GM18909 (cell line): ENCODE data around the gene NAT8L.

ENCODE experiments used
- ATAC-seq: cut with Tn5 transposase; IDR thresholded peaks from one replicate; pipeline ENCODE4 v1.9.1; 2021; ENCODE audit warnings: mild to moderate bottlenecking; ENCODE audit not compliant: unreplicated experiment, poor library complexity

Gene NAT8L

DNA sequence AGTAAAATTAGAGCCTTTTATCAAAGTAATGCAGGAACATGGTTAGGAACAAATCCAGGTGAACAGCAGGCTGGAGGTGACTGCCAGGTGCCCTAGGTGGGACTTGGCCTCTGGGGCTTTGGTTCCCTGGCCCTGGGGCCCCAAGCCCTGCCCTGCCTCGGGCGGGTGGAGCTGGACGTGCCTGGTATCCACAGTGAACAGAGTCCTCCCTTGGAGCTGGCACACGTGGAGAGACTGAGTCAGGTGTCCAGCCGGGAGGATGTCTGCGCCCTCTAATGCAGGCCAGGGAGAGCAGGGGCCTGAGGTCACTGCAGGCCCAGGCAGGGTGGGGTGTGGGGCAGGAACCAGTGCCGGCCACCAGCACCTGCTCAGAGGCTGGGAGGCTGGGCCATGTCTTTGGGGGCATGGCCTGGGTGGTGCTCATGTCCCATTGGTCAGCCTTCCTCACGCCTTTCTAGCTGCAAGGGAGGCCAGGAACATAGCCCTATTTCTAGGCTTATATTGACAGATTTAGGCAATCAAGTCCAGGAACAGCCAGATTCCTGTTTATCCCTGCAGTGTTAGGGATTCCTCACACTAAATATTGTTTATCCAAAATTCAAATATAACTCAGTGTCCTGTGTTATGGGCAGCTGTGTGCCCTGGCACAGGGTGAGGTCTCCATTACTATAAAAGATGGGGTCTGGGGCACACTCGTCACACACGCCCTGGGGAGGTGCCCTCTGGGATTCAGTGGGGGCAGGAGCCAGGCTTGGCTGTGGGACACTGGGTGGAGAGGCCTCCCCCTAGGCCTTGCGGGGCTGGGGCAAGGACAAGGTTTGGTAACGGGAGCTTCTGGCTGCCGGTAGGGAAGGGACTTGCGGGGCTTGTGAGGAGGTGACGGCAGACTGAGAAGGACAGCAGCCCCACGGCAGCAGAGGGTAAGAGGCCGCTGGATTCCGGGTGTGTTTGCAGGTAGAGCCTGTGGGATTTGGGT is 14.3 kb upstream of the NAT8L start:
- no peak for ATAC-seq

DNA sequence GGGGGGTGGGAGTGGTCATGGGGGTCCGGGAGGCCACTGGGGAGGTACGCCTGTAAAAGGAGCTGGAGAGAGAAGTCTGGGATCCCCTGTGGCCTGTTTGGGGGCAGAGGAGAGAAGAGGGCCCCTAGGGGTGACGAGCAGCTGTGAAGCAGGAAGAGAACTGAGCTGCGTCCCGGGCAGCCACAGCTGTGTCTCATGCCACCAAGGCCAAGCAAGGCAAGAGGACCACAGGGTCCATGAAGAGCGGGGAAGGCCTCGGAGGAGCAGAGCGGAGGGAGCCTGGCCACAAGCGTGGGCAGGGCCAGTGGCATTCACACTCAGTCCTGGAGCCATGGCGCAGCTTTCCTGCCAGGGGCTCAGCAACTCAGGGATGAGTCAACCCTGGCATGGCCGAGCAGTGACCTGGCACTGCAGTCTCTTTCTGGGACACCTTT is 13.6 kb upstream of the NAT8L start:
- no peak for ATAC-seq

- no peak for ATAC-seq
These were observed 12.8 kb upstream of the NAT8L start for GRCh38 chr4:2046031-2046961.

- ATAC-seq: no peak
These were observed 12.0 kb upstream of the NAT8L start for GRCh38 chr4:2047031-2047660.

GRCh38 chr4:2047781-2048581 is 11.1 kb upstream of the NAT8L start:
- no peak for ATAC-seq

- ATAC-seq: no peak
These were observed 10.3 kb upstream of the NAT8L start for GRCh38 chr4:2048831-2049230.

GRCh38 chr4:2049381-2049780 is 9.7 kb upstream of the NAT8L start:
- no peak for ATAC-seq

- no peak for ATAC-seq
These were observed 9.3 kb upstream of the NAT8L start for GRCh38 chr4:2049811-2050210.

GRCh38 chr4:2051086-2051485 is 8.0 kb upstream of the NAT8L start:
- ATAC-seq: no peak

GRCh38 chr4:2054217-2054616 is 4.9 kb upstream of the NAT8L start:
- ATAC-seq: no peak

GRCh38 chr4:2057382-2058065 is 1.6 kb upstream of the NAT8L start:
- ATAC-seq: no peak

DNA sequence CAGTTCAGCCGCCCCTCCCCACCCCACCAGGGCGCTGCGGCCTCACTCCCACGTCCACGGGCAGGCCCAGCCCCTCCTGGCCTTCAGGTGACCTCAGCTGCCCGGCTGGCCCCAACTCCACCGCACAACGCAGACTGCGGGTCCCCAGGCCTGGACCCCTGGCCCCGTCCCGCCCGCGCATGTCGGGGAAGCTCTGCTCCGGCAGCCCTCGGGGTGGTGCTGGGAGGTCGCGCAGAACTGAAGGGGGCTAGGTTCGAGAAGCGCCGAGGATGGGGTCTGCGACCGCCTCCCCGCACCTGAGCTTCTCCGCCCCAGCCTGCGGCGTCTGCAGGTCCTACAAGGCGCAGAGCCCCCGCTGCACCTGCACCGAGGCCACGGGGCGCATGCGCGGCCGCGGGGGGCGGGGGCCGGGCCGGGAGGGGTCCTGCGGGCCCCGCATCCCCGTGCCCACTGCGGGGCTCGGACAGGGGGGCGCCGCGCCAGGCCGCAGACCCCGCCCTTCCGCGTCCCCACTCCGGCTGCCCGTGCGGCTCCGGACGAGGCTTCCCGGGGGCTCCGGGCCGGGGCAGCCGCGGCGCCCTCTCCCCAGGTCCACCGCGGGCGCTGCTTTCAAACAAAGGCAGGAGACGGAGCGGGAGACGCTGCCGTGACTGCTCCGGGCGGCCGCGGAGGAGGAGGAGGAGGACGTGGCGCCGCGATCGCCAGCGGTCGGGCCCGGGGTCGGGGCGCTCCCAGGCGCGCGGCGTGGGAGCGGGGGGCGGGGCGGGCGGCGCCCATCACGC is 672 bp upstream of the NAT8L start:
- no peak for ATAC-seq

DNA sequence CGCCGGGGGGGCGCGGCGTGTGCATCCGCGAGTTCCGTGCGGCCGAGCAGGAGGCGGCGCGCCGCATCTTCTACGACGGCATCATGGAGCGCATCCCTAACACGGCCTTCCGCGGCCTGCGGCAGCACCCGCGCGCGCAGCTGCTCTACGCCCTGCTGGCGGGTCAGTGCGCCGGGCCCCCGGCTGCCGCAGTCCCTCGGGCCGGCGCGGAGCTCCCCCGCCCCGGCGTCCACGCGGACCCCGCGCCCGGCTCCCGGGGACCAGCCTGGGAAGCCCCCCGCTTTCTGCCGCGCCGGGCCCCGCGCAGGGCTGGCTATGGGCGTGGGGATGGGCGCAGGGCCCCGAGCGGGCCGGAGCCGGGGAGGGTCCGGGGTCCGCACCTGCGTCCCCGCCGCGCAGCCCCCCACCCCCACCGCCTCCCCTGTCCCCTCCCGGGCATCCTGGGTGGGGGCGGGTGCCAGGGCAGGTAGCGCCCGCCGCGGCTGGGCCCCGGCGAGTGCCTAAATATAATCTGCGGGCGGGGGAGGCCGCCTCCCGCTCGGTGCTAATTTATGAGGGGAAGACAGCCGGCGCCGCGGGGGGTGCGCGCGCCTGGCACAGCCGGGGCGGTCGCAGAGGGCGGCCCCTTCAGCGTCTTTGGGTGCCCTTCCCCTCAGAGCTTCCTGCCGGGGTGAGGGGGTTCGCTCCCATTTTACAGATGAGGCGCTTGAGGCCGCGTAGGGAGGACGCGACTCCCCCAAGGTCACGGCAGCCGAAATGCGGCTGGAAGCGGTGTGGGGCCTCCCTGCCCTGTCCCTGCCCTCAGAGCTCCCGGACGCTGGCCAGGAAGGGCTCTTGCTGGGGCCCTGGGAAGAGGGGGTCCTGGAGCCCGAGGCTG is 837 bp downstream of the NAT8L start:
- no peak for ATAC-seq

DNA sequence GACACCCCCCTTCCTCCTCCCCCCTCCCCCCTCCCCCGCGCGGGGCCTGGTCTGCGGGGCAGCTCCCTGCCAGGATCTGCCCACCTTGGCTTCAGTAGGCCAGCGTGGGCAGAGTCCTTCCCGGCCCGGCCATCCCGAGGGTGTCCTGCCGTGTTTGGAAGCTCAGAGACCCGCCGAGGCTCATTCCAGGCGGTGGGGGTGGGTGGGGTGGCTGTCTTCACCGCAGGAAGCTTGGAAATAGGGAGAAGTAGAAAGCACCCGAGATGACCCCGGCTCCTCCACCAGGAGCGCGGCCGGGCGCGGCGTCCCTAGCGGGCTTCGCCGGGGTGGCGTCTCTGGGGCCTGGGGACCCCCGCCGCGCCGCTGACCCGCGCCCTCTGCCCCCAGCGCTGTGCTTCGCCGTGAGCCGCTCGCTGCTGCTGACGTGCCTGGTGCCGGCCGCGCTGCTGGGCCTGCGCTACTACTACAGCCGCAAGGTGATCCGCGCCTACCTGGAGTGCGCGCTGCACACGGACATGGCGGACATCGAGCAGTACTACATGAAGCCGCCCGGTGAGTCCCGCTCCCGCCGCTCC is 1.6 kb downstream of the NAT8L start:
- ATAC-seq: no peak

DNA sequence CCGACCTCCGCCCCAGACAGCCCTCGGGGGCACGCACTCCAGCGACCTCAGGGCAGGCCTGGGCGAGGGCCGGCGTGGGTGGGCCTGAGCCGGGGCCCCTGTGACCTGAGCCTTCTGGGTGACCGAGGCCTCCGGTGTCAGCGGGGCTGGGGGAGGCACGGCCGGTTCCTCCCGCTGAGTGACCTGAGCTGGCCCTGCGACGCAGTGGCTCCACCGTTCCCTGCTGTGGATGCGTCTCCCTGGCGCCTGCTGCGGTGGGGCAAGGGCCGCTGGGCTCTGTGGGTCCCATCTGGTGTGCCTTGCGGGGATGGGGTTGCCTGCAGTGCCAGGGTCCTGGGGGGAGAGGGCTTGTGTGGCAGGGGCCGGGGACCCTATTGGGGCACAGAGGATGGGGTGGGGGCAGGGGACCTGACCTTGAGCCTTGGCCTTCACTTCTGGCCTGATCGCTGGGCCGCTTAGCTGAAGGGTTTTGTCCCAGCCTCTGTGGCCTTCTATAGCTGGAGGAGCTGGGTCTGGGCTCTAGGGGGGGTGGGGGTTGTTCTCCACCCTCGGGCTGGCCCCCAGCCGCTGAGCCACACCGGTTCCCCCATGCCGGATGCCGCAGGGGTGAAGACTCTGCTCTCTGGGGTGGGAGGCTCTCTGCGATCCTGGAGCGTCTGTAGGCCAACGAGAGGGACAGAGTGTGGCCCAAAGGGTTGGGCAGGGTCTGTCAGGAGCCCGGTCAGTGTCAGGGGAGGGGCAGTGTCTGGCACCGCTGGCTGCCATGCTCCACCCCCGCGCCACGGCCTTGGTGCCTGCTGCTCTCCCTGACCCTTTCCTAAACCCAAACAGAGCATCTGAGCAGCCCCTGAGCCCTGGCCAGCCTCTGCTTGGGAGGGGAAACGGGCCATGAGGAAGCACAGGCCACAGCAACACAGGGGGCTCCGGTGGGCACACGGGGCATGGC is 2.3 kb downstream of the NAT8L start:
- ATAC-seq: no peak

DNA sequence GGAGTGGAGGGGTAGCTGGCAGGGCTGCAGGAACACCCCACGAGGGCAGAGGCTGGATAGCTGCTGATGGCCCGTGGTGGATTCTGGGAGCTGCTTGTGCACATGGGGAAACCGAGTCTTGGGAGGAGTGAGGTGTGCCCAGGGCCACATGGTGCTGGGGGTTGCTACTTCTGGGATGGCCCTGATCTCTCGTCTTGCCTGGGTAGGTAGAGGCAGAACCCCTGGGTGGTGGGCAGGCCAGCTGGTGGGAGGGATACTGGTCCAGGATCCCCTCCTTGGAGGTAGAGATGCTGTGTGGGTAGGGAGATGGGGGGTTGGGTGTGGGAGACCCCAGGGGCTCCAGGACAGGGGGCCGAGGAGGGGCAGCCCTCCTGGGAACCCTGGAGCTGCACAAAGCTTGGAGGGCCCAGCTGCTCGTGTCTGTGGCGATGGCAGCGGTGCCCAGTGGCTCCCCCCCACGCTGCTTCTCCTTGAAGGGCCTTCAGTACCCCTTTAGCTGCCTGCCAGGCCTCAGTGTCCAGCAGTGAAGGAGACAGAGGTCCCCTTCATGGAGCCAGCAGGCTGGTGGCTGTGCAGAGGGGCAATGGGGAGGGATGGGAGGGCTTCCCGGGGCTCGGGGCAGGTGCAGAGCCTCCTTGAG is 3.2 kb downstream of the NAT8L start:
- ATAC-seq: no peak
